ENCODE results near the gene CXorf51A.
"Not testable (repeated sequence)": the region's sequence is repeated elsewhere in the genome, so short reads cannot be mapped to it uniquely, and the experiment has no call there.

Gene CXorf51A

DNA sequence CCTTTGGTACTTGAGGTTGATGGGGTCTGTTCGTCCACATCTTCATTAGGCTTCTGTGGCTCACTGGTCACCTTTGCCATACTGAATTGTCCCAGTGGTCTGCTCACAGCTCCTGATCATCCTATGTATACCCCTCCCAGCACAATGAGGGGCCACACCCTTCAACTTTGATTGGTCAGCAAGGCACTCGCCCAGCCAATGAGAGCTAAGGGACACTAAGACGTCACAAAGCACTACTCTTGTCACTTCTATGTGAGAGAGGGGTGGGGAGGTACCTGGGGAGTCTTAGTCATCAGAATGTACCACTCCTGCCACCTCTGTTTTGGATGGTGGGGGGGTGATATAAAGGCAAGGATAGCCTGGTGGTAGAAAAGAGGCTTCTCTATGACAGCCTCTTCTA is at the start of gene CXorf51A:
Gene CXorf51A (minus strand): TSS at position 101 of the 400 bp plus-strand sequence. CDS start 21 bp downstream, at position 80.
- not testable (repeated sequence) for DNase-seq

DNA sequence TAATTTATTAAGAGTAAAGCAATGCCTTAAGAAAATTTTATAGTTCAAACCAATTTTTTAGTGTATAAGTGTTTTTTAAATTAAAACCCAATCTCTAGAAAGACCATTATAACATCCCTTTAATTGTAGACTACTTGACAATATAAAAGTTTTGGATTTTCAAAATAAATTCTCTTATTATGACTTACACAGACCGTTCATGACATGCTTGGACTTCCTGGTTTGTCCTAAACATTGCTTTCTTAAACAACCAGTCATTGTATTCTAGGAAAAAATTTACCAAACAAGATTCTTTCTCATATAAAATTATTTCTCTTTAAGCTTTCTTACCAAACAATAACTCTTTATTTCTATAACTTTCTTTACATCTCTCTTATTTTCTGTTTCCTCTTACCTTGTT is 49.0 kb upstream of the CXorf51A start:
- DNase-seq = no peak

DNA sequence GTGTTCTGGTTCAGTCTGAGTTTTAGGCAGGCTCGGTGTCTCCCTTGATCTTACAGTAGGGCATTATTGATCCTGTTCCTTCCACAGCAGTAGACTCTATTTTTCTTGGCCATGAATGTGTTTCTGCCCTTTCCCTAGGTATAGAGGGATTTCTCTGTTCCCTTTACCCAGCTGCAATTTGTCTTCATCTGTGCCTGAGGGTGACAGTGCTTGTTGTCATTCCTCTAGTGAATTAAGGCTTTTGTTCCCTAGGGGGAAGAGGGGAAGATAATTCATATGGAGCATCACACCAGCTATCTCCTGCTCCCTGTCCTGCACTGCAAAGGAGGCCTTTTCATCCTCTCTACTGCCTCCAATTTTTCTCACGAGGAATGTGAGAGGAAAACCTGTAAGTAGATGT is 39.7 kb upstream of the CXorf51A start:
- DNase-seq = no peak

DNA sequence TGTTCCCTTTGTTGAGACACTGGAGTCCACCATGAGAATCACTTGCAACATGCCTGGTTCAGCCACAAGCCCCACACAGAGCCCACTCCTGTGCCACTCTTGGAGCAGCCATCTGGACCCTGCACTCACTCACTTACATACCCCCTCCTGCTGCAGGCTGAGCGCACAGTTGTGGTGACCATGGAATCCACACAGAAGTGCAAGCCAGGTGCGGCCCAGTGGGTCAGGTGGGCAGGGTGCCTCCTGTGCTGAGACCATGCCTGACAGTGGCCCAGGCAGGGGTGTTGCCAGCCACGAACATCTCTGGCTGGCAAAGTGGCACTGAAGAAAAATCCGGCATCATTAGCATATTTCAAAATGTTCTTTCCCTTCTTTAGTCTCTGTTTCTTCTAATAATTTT is 17.4 kb upstream of the CXorf51A start:
- no peak for DNase-seq

DNA sequence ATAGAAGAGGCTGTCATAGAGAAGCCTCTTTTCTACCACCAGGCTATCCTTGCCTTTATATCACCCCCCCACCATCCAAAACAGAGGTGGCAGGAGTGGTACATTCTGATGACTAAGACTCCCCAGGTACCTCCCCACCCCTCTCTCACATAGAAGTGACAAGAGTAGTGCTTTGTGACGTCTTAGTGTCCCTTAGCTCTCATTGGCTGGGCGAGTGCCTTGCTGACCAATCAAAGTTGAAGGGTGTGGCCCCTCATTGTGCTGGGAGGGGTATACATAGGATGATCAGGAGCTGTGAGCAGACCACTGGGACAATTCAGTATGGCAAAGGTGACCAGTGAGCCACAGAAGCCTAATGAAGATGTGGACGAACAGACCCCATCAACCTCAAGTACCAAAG is 5.1 kb downstream of the CXorf51A start, which contains the start of gene CXorf51B:
Gene CXorf51B (plus strand): TSS at position 301 of the 400 bp plus-strand sequence. CDS start 21 bp downstream, at position 322.
- not testable (repeated sequence) for DNase-seq

Data from kidney glomerular epithelial cell (primary cell).